HepG2 (cell line): Measurements from ENCODE around the gene ACSL1. TPM values are rescaled to one million over a fixed set of nuclear protein-coding genes. Genes with fewer than 3 reads are reported as not detected.

Source experiments
- ATAC-seq: fragments of 200-7000 bp; cut with Tn5 transposase; 3 replicates; pipeline ENCODE4 v1.9.1; 2020; ENCODE audit warnings: mild to moderate bottlenecking, moderate library complexity
- BruUV-seq: library from RNA; stranded (reverse); fragments of 400-500 nt; replicated peaks from 2 replicates; lab custom pipeline; 2021; lab: Mats Ljungman, UMichigan
- CTCF ChIA-PET: fragments of 300-600 bp; formaldehyde crosslinking; extraction: SDS; loops from one replicate; lab custom pipeline; 2021; ENCODE audit warnings: low total read pairs, inconsistent platforms, low intra/inter-chr PET ratio; lab: Yijun Ruan, JAX
- POLR2A ChIA-PET: fragments of 350-600 bp; sonication (Branson Sonifier 250); formaldehyde crosslinking; loops from one replicate; lab custom pipeline; 2020; ENCODE audit warnings: antibody characterized with exemption, inconsistent platforms; lab: Yijun Ruan, JAX
- DNase-seq: peaks from one replicate; pipeline ENCODE4 v3.0.0-alpha.2; 2015; ENCODE audit warnings: low spot score
- FAIRE-seq: peaks from 3 replicates; lab custom pipeline; 2011; peaks lifted over from hg19 to GRCh38; lab: Jason Lieb, UNC
- H2AFZ ChIP-seq: one replicate; pipeline ENCODE4 v1.6.1; 2011; ENCODE audit warnings: low read length, inconsistent platforms
- H3K27ac ChIP-seq: fragments of 300-600 bp; 3 replicates; pipeline ENCODE4 v1.8.0; 2011; ENCODE audit warnings: mixed run types, mild to moderate bottlenecking, mixed read lengths, low read length, inconsistent platforms; ENCODE audit not compliant: insufficient read depth; ENCODE audit errors: extremely low read length
- H3K27me3 ChIP-seq, 2 experiments: fragments of 200-600 bp in 1 of 2; 2 replicates in 1 of 2; 3 replicates in 1 of 2; pipeline versions ENCODE4 v1.6.0 to v1.8.0; 2011; ENCODE audit warnings: low read length in 2 of 2, mild to moderate bottlenecking in 2 of 2, moderate library complexity in 2 of 2, inconsistent platforms in 1 of 2; ENCODE audit not compliant: insufficient read depth in 2 of 2, control insufficient read depth in 1 of 2
- H3K36me3 ChIP-seq, 2 experiments: fragments of 200-600 bp in 1 of 2; replicated peaks in 1 of 2; 2 replicates in 1 of 2; 3 replicates in 1 of 2; pipeline versions ENCODE4 v1.5.1 to v1.8.0; 2011; ENCODE audit warnings: low read length in 2 of 2, inconsistent platforms in 1 of 2; ENCODE audit not compliant: insufficient read depth in 2 of 2, control insufficient read depth in 1 of 2
- H3K4me1 ChIP-seq: 2 replicates; pipeline ENCODE4 v1.5.1; 2012; ENCODE audit warnings: low read length, inconsistent platforms; ENCODE audit not compliant: insufficient read depth
- H3K4me2 ChIP-seq: 2 replicates; pipeline ENCODE4 v1.6.0; 2011; ENCODE audit warnings: low read depth, low read length, inconsistent platforms
- H3K4me3 ChIP-seq, 3 experiments: fragments of 200-600 bp in 1 of 3; sonication (generic), shearing (Covaris generic) in 1 of 3; replicated peaks in 1 of 3; 2 replicates each; pipeline ENCODE4 v1.5.1; 2011 to 2016; ENCODE audit warnings: low read length in 3 of 3, inconsistent platforms in 2 of 3, low read depth in 2 of 3, mild to moderate bottlenecking in 2 of 3, control low read depth in 1 of 3, mixed read lengths in 1 of 3; ENCODE audit not compliant: insufficient read depth in 1 of 3
- H3K79me2 ChIP-seq: one replicate; pipeline ENCODE4 v1.6.1; 2011; ENCODE audit warnings: low read length, inconsistent platforms; ENCODE audit not compliant: insufficient read depth
- H3K9ac ChIP-seq: 2 replicates; pipeline ENCODE4 v1.6.0; 2011; ENCODE audit warnings: mild to moderate bottlenecking, low read depth, low read length, inconsistent platforms; ENCODE audit not compliant: insufficient read depth
- H3K9me3 ChIP-seq: 2 replicates; pipeline ENCODE4 v1.5.1; 2012; ENCODE audit warnings: mild to moderate bottlenecking, low read length
- H4K20me1 ChIP-seq: 2 replicates; pipeline ENCODE4 v1.6.0; 2011; ENCODE audit warnings: inconsistent platforms, mild to moderate bottlenecking, low read length, moderate library complexity; ENCODE audit not compliant: insufficient read depth
- ELF1 ChIP-seq: sonication (generic); formaldehyde crosslinking; IDR thresholded peaks from 2 replicates; pipeline ENCODE4 v1.4.0; 2020; ENCODE audit warnings: missing genetic modification reagents
- EP300 ChIP-seq, 3 experiments: sonication (generic) in 1 of 3; formaldehyde crosslinking in 1 of 3; IDR thresholded peaks; 2 replicates each; pipeline versions ENCODE4 v1.5.1 to v1.6.1; 2011 to 2020; ENCODE audit warnings: low read depth in 2 of 3, low read length in 2 of 3, borderline replicate concordance in 1 of 3, improper control_type of control experiment in 1 of 3, mild to moderate bottlenecking in 1 of 3, missing genetic modification reagents in 1 of 3, moderate library complexity in 1 of 3
- MXD4 ChIP-seq: IDR thresholded peaks from 2 replicates; pipeline ENCODE4 v1.6.1; 2016; ENCODE audit warnings: mild to moderate bottlenecking, missing biosample characterization, missing genetic modification reagents
- NFAT5 ChIP-seq: sonication (generic); formaldehyde crosslinking; IDR thresholded peaks from 2 replicates; pipeline ENCODE4 v1.4.0; 2020; ENCODE audit warnings: missing genetic modification reagents
- NFE2 ChIP-seq: sonication (generic); formaldehyde crosslinking; IDR thresholded peaks from 2 replicates; pipeline ENCODE4 v1.4.0; 2020; ENCODE audit warnings: missing genetic modification reagents
- NFKBIZ ChIP-seq: IDR thresholded peaks from 2 replicates; pipeline ENCODE4 v1.6.1; 2018; ENCODE audit warnings: missing genetic modification reagents, missing compliant biosample characterization
- PCBP2 ChIP-seq: fragments of 200-400 bp; formaldehyde crosslinking; optimal IDR thresholded peaks from 2 replicates; pipeline ENCODE3; 2018; ENCODE audit warnings: low read length, low read depth; ENCODE audit not compliant: poor library complexity, severe bottlenecking
- PRPF4 ChIP-seq: fragments of 200-400 bp; formaldehyde crosslinking; IDR thresholded peaks from 2 replicates; pipeline ENCODE4 v1.6.1; 2016; ENCODE audit warnings: low read length, low read depth; ENCODE audit not compliant: poor library complexity, severe bottlenecking
- SMAD3 ChIP-seq: sonication (generic); formaldehyde crosslinking; IDR thresholded peaks from 2 replicates; pipeline ENCODE4 v1.4.0; 2020; ENCODE audit warnings: missing genetic modification reagents
- ZBTB39 ChIP-seq: sonication (generic); formaldehyde crosslinking; IDR thresholded peaks from 2 replicates; pipeline ENCODE4 v1.5.0; 2020; ENCODE audit warnings: missing genetic modification reagents
- ZNF205 ChIP-seq: IDR thresholded peaks from 2 replicates; pipeline ENCODE4 v1.6.1; 2018; ENCODE audit warnings: missing biosample characterization, missing genetic modification reagents
- ZNF207 ChIP-seq: fragments of 450-650 bp; IDR thresholded peaks from 2 replicates; pipeline ENCODE4 v1.6.1; 2016; ENCODE audit warnings: antibody characterized with exemption, borderline replicate concordance
- ZNF354B ChIP-seq: sonication (generic); formaldehyde crosslinking; IDR thresholded peaks from 2 replicates; pipeline ENCODE4 v1.8.0; 2022; ENCODE audit warnings: mild to moderate bottlenecking, missing genetic modification reagents
- ZNF577 ChIP-seq: sonication (generic); formaldehyde crosslinking; IDR thresholded peaks from 2 replicates; pipeline ENCODE4 v1.4.0; 2020; ENCODE audit warnings: mild to moderate bottlenecking, low read depth, missing genetic modification reagents, borderline replicate concordance
- ZNF768 ChIP-seq: sonication (generic); formaldehyde crosslinking; IDR thresholded peaks from 2 replicates; pipeline ENCODE4 v1.4.0; 2020; ENCODE audit warnings: missing genetic modification reagents
- ZSCAN25 ChIP-seq: sonication (generic); formaldehyde crosslinking; IDR thresholded peaks from 2 replicates; pipeline ENCODE4 v1.8.0; 2022; ENCODE audit warnings: mild to moderate bottlenecking, missing genetic modification reagents
- WGBS: methylation state at CpG from one replicate; pipeline ENCODE4 v1.1.6; 2017; ENCODE audit warnings: low lambda C conversion rate; 5-methylcytosine and 5-hydroxymethylcytosine counted together
- in situ Hi-C: cut with HindIII; loops from 2 replicates; pipeline ENCODE4 v1.10.0; 2017; ENCODE audit warnings: low pct_unique_long_range_greater_than_20kb; ENCODE audit not compliant: extremely low pct_ligation_motif_present
- intact Hi-C: fragments of 100-400 bp; cut with micrococcal nuclease; formaldehyde crosslinking; loops from one replicate; pipeline ENCODE4 v1.10.0; 2022; ENCODE audit not compliant: unreplicated experiment
- polyA plus RNA-seq, 8 experiments: library from polyadenylated mRNA; depleted of rRNA in 3 of 8; stranded (reverse) in 7 of 8; unstranded in 1 of 8; fragments of >200 nt; fragmentation: Illumina TruSeq in 4 of 8; extraction: Trizol in 4 of 8; gene quantifications; 2 replicates each; pipeline versions ENCODE4 v1.2.1 to v1.2.3, GENCODE V29; 2011 to 2016; ENCODE audit warnings: low read depth in 4 of 8, missing spikeins in 1 of 8, mixed read lengths in 1 of 8; ENCODE audit not compliant: insufficient read depth in 1 of 8
- total RNA-seq, 5 experiments: library from RNA; depleted of rRNA; stranded (reverse); fragments of >200 nt; fragmentation: Illumina TruSeq; extraction: Trizol; gene quantifications; 2 replicates each; pipeline ENCODE4 v1.2.3, GENCODE V29; 2016; ENCODE audit warnings: low read depth in 1 of 5

ACSL1 gene
- total and polyA plus RNA-seq, 2 of the 13 experiments (the other 11 are each of a cell fraction or from before 2014, with no cell fraction given), result 10.0 to 29.8 TPM

GRCh38 chr4:184757810-184758209 is 68.0 kb downstream of the ACSL1 start:
- H3K4me3 ChIP-seq, result no peak overlapping the region
- H3K9me3 ChIP-seq, result no peaks in the 10 kb centered on the region
- BruUV-seq, result no TSS peak
- H3K27ac ChIP-seq, result no peak overlapping the region
- no peaks in the 10 kb centered on the region for H3K4me1 ChIP-seq
- H3K36me3 ChIP-seq, result peaks cover 2 to 14% of the 10 kb centered on the region in 2 experiments; a peak in 3 of 5 replicates
- H3K79me2 ChIP-seq, result no peaks in the 10 kb centered on the region
- FAIRE-seq, result no peak
- TF ChIP-seq NFAT5 (CRISPR knock-in tag) (no peak), ZNF768 (no peak), ZNF205 (CRISPR knock-in tag) (no peak), ZNF207 (no peak), ZBTB39 (CRISPR knock-in tag) (no peak), NFKBIZ (CRISPR knock-in tag) (no peak), ZNF577 (CRISPR knock-in tag) (no peak), MXD4 (CRISPR knock-in tag) (no peak), PRPF4 (no peak), NFE2 (no peak), ZNF354B (no peak), ZSCAN25 (CRISPR knock-in tag) (no peak), ELF1 (CRISPR knock-in tag) (no peak), PCBP2 (no peak), EP300 (IDR thresholded peaks at IDR 0.05; ENCODE audit: low read depth in 2 of 2, low read length in 2 of 2) (no peak), EP300 (CRISPR knock-in tag; IDR thresholded peaks at IDR 0.05; ENCODE audit: borderline replicate concordance) (no peak), SMAD3 (CRISPR knock-in tag) (no peak)
- no peak overlapping the region for H3K9ac ChIP-seq
- ATAC-seq, result no peak
- ChIA-PET POLR2A (no interaction called here), CTCF (no interaction called here)
- no peak overlapping the region for H2AFZ ChIP-seq
- in situ Hi-C loops, result no loop called here
- intact Hi-C loops, result no loop called here
- no peak overlapping the region for H3K4me2 ChIP-seq
- H4K20me1 ChIP-seq, result no peaks in the 10 kb centered on the region
- no peak for DNase-seq
- WGBS, result 94% methylated on average over 2 of the region's 2 CpGs
- no peaks in the 10 kb centered on the region for H3K27me3 ChIP-seq
